ENCODE results near the gene TICRR.
"Not testable (repeated sequence)": the region's sequence is repeated elsewhere in the genome, so short reads cannot be mapped to it uniquely, and the experiment has no call there.

Gene TICRR

GRCh38 chr15:89569090-89569745, 6.1 kb upstream of the TICRR start:
- DNase-seq (ENCODE audit: low spot score) = peak; percentile 16

DNA sequence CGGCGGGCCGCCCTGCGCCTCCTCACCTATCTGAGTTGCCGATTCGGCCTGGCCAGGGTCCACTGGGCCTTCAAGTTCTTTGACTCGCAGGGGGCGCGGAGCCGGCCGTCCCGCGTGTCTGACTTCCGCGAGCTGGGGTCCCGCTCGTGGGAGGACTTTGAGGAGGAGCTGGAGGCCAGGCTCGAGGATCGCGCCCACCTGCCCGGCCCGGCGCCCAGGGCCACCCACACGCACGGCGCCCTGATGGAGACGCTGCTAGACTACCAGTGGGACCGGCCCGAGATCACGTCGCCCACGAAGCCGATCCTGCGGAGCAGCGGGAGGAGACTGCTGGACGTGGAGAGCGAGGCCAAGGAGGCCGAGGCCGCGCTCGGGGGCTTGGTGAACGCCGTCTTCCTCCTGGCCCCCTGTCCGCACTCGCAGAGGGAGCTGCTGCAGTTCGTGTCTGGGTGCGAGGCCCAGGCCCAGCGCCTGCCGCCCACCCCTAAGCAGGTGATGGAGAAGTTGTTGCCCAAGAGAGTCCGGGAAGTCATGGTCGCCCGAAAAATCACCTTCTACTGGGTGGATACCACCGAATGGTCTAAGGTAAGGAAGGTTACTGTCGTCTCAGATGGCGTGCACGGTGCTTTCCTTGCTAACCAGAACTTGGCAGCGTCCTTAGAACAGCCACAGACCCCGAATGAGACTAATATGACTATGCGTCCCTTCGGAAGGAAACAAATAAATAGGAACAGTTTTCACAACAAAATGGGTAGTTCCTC, 567 bp downstream of the TICRR start:
- peak; percentile 43 for DNase-seq (ENCODE audit: low spot score)

GRCh38 chr15:89576417-89576773, 1.1 kb downstream of the TICRR start:
- DNase-seq (ENCODE audit: low spot score) = peak; percentile 25

DNA sequence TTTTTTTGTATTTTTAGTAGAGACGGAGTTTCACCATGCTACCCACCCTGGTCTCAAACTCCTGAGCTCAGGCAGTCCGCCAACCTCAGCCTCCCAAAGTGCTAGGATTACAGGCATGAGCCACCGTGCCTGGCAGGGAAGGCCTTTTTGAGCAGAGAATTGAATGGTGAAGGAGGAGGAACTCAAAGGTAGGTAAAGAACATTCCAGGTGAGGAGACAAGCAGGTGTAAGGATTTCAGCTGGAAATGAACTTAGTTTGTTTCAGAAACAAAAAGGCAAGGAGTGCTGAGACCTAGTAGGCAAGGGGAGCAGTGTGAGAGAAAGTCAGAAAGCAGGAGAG, 2.5 kb downstream of the TICRR start:
- DNase-seq (ENCODE audit: low spot score) = no peak

GRCh38 chr15:89578146-89578545, 2.9 kb downstream of the TICRR start:
- no peak for DNase-seq (ENCODE audit: low spot score)

GRCh38 chr15:89580747-89581146, 5.5 kb downstream of the TICRR start:
- not testable (repeated sequence) for DNase-seq (ENCODE audit: low spot score)

- DNase-seq (ENCODE audit: low spot score) = no peak
Observed at GRCh38 chr15:89586651-89587050, 11.4 kb downstream of the TICRR start.

GRCh38 chr15:89587955-89588354, 12.7 kb downstream of the TICRR start:
- DNase-seq (ENCODE audit: low spot score) = peak; percentile 84

- no peak for DNase-seq (ENCODE audit: low spot score)
Observed at GRCh38 chr15:89591834-89592233, 16.6 kb downstream of the TICRR start.

DNA sequence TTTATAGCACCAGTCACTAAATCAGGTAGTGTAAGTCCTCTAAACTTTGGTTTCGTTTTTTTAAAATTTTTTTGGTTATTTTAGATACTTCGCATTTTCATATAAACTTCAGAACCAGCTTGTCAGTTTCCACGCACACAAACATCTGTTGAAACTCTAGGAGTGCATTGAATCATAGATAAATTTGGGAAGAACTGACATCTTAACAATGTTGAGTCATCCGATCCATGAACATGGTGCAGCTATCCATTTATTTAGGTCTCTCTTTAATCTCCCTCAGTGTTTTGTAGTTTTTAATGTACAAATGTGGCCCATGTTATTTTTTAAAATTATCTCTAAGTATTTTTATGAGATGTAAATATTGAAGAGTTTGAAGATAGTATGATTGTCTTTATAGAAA, 17.7 kb downstream of the TICRR start:
- no peak for DNase-seq (ENCODE audit: low spot score)

- DNase-seq (ENCODE audit: low spot score) = no peak
Observed at GRCh38 chr15:89599021-89599420, 23.8 kb downstream of the TICRR start.

DNA sequence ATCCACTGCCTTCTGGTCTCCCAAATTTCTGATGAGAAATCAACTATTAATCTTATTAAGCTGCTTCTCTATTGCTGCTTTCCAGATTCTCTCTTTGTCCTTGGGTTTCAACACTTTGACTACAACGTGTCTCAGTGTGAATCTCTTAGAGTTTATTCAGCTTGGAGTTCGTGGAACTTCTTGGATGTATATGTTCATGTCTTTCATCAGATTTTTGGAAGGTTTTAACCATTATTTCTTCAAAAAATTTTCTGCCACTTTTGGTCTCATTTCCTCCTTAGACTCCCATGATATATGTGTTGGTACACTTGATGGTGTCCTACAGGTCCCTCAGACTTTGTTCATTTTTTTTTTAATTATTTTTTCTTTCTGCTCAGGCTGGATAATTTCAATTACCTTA, 36.0 kb downstream of the TICRR start:
- no peak for DNase-seq (ENCODE audit: low spot score)

DNA sequence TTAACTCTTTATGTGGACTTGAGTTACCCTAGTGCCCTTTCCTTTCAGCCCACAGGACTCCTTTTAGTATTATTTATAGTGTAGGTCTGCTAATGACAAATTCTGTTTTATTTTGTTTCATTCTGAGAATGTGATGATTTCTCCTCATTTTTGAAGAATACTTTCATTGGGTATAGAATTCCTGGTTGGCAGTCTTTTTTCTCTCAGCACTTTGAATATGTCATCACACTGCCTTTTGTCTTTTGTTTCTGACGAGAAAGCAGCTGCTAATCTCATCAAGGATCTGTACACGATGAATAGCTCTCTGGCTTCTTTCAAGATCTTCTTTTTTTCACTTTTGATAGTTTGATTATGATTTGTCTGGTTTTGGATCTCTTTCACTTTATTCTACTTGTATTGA, 37.8 kb downstream of the TICRR start:
- no peak for DNase-seq (ENCODE audit: low spot score)

DNA sequence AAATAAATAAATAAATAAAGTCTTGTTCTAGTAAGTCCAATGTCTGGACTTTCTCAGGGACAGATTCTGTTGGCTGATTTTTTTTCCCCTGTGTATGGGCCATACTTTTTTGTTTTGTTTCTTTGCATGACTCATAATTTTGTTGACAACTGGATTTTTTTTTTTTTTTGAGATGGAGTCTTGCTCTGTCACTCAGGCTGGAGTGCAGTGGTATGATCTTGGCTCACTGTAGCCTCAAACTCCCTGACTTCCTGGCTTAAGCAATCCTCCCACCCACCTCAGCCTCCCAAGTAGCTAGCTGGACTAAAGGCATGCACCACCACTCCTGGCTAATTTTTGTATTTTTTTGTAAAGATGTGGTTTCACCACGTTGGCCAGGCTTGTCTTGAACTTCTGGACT, 38.9 kb downstream of the TICRR start:
- DNase-seq (ENCODE audit: low spot score) = no peak

DNA sequence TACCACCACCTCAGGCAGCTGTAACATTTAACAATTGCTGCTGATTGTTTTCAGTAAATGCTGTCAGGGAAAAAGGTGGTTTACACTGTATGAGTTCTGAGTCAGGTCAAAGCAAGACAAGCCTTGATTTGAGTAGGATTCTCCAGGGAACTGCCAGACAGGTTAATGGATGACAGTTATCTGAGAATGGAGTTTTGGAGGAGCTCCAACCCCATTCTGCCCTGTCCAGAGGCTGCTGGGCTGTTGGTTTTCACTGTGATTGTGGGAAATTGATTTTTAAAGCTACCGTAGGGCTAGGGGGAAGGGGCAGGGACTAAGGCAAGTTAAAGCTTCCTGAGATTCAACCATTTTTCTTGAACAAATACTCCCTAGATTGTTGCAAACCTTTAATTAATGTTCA, 39.9 kb downstream of the TICRR start:
- DNase-seq (ENCODE audit: low spot score) = no peak

DNA sequence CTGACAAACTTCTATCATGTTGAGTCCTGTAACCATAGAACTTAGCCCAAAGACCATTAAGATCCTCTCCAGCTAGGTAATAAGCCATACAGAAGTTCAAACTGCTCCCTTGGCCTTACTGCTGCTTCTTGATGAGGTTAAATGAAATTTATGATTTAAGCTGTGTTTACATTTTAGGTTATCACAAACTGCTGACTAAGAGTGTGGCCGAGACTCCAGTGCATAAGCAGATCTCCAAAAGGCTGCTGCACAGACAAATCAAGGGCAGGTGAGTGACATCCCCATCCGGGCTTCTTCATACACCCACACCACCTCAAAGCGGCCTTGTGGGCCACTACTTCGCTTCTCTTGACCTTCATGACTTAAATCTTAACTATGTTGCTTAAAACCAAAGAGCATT, 41.0 kb downstream of the TICRR start:
- DNase-seq (ENCODE audit: low spot score) = no peak

- no peak for DNase-seq (ENCODE audit: low spot score)
Observed at GRCh38 chr15:89621547-89621946, 46.3 kb downstream of the TICRR start.

- no peak for DNase-seq (ENCODE audit: low spot score)
Observed at GRCh38 chr15:89623165-89623564, 47.9 kb downstream of the TICRR start.

DNA sequence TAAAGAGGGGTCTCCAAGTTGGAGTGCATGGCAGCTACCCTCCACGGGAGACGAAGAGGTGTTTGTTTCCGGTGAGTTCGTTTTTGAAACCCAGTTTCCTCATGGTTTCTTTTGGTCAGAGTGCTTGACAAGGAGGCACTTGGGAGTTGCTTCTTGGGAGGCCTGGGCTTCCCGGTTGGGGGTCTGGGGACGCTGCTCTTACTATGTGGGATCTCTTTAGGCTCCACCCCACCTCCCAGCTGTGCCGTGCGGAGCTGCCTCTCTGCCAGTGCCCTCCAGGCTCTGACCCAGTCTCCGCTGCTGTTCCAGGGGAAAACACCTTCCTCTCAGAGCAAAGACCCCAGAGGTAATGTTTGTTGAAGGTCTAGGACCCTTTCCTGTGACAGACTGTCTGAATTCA, 50.4 kb downstream of the TICRR start:
- no peak for DNase-seq (ENCODE audit: low spot score)

DNA sequence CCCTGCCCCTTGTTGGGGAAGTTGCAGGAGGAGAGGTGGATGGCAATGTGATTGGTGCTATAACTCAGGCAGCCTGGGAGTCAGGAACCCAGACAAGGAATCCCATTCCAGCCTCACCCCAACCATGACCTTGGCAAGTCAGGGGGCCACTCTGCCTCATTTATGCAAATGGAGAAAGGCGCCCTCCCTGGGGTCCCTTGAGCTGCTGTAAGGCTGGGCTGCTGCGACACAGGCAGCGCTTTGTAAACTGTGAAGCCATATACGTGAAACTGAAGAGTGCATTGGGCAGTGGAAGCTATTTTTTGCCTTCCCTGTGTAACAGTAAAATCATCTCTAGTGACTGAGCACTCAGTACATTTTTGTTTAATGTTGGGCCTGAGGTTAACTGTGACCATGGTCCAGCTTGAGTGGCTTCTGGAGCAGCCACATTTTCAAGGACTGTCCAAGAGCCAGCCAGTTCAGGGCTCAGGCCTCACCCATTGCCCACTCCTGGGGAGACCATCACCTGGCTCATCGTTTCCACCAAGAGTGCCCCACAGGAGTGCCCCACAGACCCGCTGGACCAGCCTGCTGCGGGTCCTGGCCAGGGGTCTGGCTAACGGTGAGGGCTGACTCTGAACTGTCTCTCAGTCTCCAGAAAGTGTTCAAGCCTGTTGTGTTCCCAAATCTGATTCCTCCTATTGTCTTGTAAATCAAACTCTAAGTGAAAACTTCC, 52.1 kb downstream of the TICRR start:
- DNase-seq (ENCODE audit: low spot score) = no peak

- no peak for DNase-seq (ENCODE audit: low spot score)
Observed at GRCh38 chr15:89628301-89628700, 53.0 kb downstream of the TICRR start.

- no peak for DNase-seq (ENCODE audit: low spot score)
Observed at GRCh38 chr15:89628806-89629715, 53.8 kb downstream of the TICRR start.

Data from kidney tubule cell (primary cell).